GM12874 (cell line): ENCODE results near the gene DRAM1.

Source experiments
- CTCF ChIP-seq: IDR thresholded peaks from 2 replicates; pipeline ENCODE4 v1.5.1; 2011; ENCODE audit warnings: low read depth, mild to moderate bottlenecking, control low read depth, low read length, moderate library complexity; ENCODE audit not compliant: insufficient read depth

DRAM1 gene

GRCh38 chr12:101940400-101940950, 63.1 kb downstream of the DRAM1 start:
- TF ChIP-seq CTCF, result no peak

GRCh38 chr12:101941306-101942249, 64.2 kb downstream of the DRAM1 start:
- no peak for TF ChIP-seq CTCF

- no peak for TF ChIP-seq CTCF
Measured at GRCh38 chr12:101942250-101942605, 64.8 kb downstream of the DRAM1 start.

GRCh38 chr12:101945369-101946232, 68.2 kb downstream of the DRAM1 start:
- TF ChIP-seq CTCF, result no peak

- TF ChIP-seq CTCF, result no peak
Measured at GRCh38 chr12:101946233-101946611, 68.8 kb downstream of the DRAM1 start.

- no peak for TF ChIP-seq CTCF
Measured at GRCh38 chr12:101947316-101947715, 69.9 kb downstream of the DRAM1 start.

GRCh38 chr12:101948365-101948764, 71.0 kb downstream of the DRAM1 start:
- no peak for TF ChIP-seq CTCF
